ENCODE measurements around the gene NFATC2. TPM values are rescaled to one million over a fixed set of nuclear protein-coding genes. Genes with fewer than 3 reads are reported as not detected.

NFATC2 gene
- total RNA-seq, 3 donors from 2014 or later = 6.2 to 7.3 (median 7.2) TPM

GRCh38 chr20:51585148-51585547, 42.6 kb upstream of the NFATC2 start:
- no peaks in the 10 kb centered on the region for H3K4me1 ChIP-seq (ENCODE audit: low read depth)
- DNase-seq (no peak), ATAC-seq (no peak)
- no peaks in the 10 kb centered on the region for H3K9me3 ChIP-seq
- no peak for TF ChIP-seq CTCF (IDR thresholded peaks at IDR 0.05)
- H3K4me3 ChIP-seq = no peak overlapping the region
- intact Hi-C loops (cut with DNase I, micrococcal nuclease) = no loop called here
- H3K36me3 ChIP-seq (ENCODE audit: low read depth) = no peaks in the 10 kb centered on the region

GRCh38 chr20:51584737-51585136, 42.2 kb upstream of the NFATC2 start:
- H3K4me3 ChIP-seq = no peak overlapping the region
- no peaks in the 10 kb centered on the region for H3K36me3 ChIP-seq (ENCODE audit: low read depth)
- DNase-seq (no peak), ATAC-seq (no peak)
- H3K9me3 ChIP-seq = no peaks in the 10 kb centered on the region
- no peak for TF ChIP-seq CTCF (IDR thresholded peaks at IDR 0.05)
- intact Hi-C loops (cut with DNase I, micrococcal nuclease) = no loop called here
- no peaks in the 10 kb centered on the region for H3K4me1 ChIP-seq (ENCODE audit: low read depth)

GRCh38 chr20:51584116-51584515, 41.6 kb upstream of the NFATC2 start:
- Histone ChIP-seq H3K4me3 (no peak overlapping the region), H3K36me3 (ENCODE audit: low read depth) (no peaks in the 10 kb centered on the region), H3K9me3 (no peaks in the 10 kb centered on the region), H3K4me1 (ENCODE audit: low read depth) (no peaks in the 10 kb centered on the region)
- TF ChIP-seq CTCF (IDR thresholded peaks at IDR 0.05) = no peak
- ATAC-seq (no peak), DNase-seq (no peak)
- intact Hi-C loops (cut with DNase I, micrococcal nuclease) = no loop called here

GRCh38 chr20:51583499-51583898, 41.0 kb upstream of the NFATC2 start:
- no peak for DNase-seq
- Histone ChIP-seq H3K4me1 (ENCODE audit: low read depth) (no peaks in the 10 kb centered on the region), H3K4me3 (no peak overlapping the region), H3K36me3 (ENCODE audit: low read depth) (no peaks in the 10 kb centered on the region), H3K9me3 (no peaks in the 10 kb centered on the region)
- intact Hi-C loops (cut with DNase I, micrococcal nuclease) = no loop called here
- no peak for TF ChIP-seq CTCF (IDR thresholded peaks at IDR 0.05)
- ATAC-seq = no peak

- no peaks in the 10 kb centered on the region for H3K36me3 ChIP-seq (ENCODE audit: low read depth)
- no peak overlapping the region for H3K4me3 ChIP-seq
- H3K9me3 ChIP-seq = no peaks in the 10 kb centered on the region
- ATAC-seq (peak; percentile 64), DNase-seq (peak in 1 of 3 donors; percentile 14)
- intact Hi-C loops (cut with DNase I, micrococcal nuclease) = no loop called here
- no peaks in the 10 kb centered on the region for H3K4me1 ChIP-seq (ENCODE audit: low read depth)
- TF ChIP-seq CTCF (IDR thresholded peaks at IDR 0.05) = no peak
These were observed 40.6 kb upstream of the NFATC2 start for GRCh38 chr20:51583073-51583472.

GRCh38 chr20:51581571-51581970, 39.1 kb upstream of the NFATC2 start:
- no peak for ATAC-seq
- no peak overlapping the region for H3K4me3 ChIP-seq
- no peak for TF ChIP-seq CTCF (IDR thresholded peaks at IDR 0.05)
- no peaks in the 10 kb centered on the region for H3K9me3 ChIP-seq
- no peak for DNase-seq
- no peaks in the 10 kb centered on the region for H3K36me3 ChIP-seq (ENCODE audit: low read depth)
- no peaks in the 10 kb centered on the region for H3K4me1 ChIP-seq (ENCODE audit: low read depth)
- intact Hi-C loops (cut with DNase I, micrococcal nuclease) = no loop called here

Data from mucosa of descending colon (tissue), 3 donors.